ENCODE measurements around the gene HSPA2. TPM values are rescaled to one million over a fixed set of nuclear protein-coding genes. Genes with fewer than 3 reads are reported as not detected.

HSPA2 gene
- total RNA-seq, 1 donor from 2014 or later, result 5.4 TPM

DNA sequence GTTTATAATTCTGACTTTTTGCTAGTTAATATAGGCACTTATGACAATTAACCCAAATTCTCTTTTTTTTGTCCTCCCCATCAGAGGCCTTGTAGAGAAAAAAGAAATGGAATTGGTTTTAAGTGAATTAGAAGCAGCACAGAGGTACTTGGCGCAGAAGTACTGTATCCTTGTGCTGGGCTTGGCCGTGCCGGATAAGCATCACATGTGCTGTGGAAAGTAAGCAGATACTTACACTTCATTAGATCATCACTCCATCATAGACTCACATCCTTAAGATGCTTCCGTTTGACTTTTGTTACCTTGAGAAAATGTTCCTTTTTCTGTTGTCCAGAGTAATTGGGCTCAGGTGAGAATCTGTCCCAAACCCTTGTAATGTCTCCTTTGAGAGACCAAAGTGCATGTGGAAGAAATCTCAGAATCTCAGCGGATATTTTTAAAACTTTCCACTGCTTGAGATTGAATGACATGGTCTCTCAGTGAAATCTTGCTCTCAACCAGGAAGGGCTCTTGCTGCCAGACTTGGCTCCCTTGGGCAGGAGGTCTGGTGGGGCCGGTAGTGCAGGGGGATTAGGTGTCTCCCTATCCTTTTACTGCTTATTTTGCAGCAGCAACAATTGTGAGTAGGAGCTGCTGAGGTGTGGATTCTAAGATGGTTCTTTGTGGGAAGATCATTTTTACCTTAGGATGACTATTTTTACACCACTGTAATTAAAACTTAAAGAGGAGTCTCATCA is 34.0 kb downstream of the HSPA2 start:
- no peaks in the 10 kb centered on the region for H3K4me1 Mint-ChIP-seq
- H3K4me3 Mint-ChIP-seq, result no peak overlapping the region
- H3K9me3 Mint-ChIP-seq, result no peaks in the 10 kb centered on the region
- POLR2A ChIA-PET, result no interaction called here
- TF ChIP-seq, protein P1, sequence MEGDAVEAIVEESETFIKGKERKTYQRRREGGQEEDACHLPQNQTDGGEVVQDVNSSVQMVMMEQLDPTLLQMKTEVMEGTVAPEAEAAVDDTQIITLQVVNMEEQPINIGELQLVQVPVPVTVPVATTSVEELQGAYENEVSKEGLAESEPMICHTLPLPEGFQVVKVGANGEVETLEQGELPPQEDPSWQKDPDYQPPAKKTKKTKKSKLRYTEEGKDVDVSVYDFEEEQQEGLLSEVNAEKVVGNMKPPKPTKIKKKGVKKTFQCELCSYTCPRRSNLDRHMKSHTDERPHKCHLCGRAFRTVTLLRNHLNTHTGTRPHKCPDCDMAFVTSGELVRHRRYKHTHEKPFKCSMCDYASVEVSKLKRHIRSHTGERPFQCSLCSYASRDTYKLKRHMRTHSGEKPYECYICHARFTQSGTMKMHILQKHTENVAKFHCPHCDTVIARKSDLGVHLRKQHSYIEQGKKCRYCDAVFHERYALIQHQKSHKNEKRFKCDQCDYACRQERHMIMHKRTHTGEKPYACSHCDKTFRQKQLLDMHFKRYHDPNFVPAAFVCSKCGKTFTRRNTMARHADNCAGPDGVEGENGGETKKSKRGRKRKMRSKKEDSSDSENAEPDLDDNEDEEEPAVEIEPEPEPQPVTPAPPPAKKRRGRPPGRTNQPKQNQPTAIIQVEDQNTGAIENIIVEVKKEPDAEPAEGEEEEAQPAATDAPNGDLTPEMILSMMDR (IDR thresholded peaks at IDR 0.05), result no peak
- DNase-seq (no peak), ATAC-seq (ENCODE audit: low read depth) (no peak)
- no peaks in the 10 kb centered on the region for H3K36me3 Mint-ChIP-seq (ENCODE audit: low read depth)
- H3K27ac Mint-ChIP-seq, result no peak overlapping the region
- CTCF ChIA-PET, result no interaction called here
- intact Hi-C loops (cut with micrococcal nuclease), result no loop called here
- no peaks in the 10 kb centered on the region for H3K27me3 Mint-ChIP-seq

- POLR2A ChIA-PET, result no interaction called here
- H3K9me3 Mint-ChIP-seq, result no peaks in the 10 kb centered on the region
- intact Hi-C loops (cut with micrococcal nuclease), result no loop called here
- H3K27me3 Mint-ChIP-seq, result no peaks in the 10 kb centered on the region
- ATAC-seq (ENCODE audit: low read depth) (no peak), DNase-seq (no peak)
- H3K4me1 Mint-ChIP-seq, result no peaks in the 10 kb centered on the region
- CTCF ChIA-PET, result no interaction called here
- H3K27ac Mint-ChIP-seq, result no peak overlapping the region
- H3K4me3 Mint-ChIP-seq, result no peak overlapping the region
- H3K36me3 Mint-ChIP-seq (ENCODE audit: low read depth), result no peaks in the 10 kb centered on the region
- TF ChIP-seq, protein P1 (IDR thresholded peaks at IDR 0.05), result no peak
Observed at GRCh38 chr14:64577211-64577610, 36.7 kb downstream of the HSPA2 start.

GRCh38 chr14:64580467-64580866 is 39.9 kb downstream of the HSPA2 start:
- Mint-ChIP-seq H3K9me3 (no peaks in the 10 kb centered on the region), H3K27ac (no peak overlapping the region), H3K4me1 (no peaks in the 10 kb centered on the region), H3K36me3 (ENCODE audit: low read depth) (no peaks in the 10 kb centered on the region), H3K27me3 (no peaks in the 10 kb centered on the region), H3K4me3 (no peak overlapping the region)
- ChIA-PET CTCF (no interaction called here), POLR2A (no interaction called here)
- DNase-seq (no peak), ATAC-seq (ENCODE audit: low read depth) (no peak)
- TF ChIP-seq, protein P1 (IDR thresholded peaks at IDR 0.05), result no peak
- intact Hi-C loops (cut with micrococcal nuclease), result no loop called here

DNA sequence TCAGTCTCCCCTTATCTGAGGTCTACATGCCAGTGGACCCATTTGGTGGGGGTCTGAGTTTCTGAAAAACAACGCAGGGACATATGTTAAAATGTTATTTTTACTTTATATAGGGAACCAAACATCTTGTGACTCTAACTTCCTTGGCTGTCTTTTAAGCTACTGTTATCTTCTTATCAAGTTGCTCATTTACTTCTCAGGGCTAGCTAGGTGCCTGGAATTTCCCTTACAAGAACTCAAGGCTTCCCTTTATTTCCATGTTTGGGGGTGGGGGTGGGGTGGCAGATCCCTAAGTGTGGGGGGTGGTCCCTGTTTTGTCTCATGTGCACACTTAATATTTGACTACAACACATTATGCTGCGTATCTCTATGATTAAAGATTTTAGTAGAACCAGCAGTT is 40.8 kb downstream of the HSPA2 start:
- Mint-ChIP-seq H3K36me3 (ENCODE audit: low read depth) (no peaks in the 10 kb centered on the region), H3K4me1 (no peaks in the 10 kb centered on the region), H3K9me3 (no peaks in the 10 kb centered on the region), H3K4me3 (no peak overlapping the region), H3K27ac (no peak overlapping the region), H3K27me3 (no peaks in the 10 kb centered on the region)
- ATAC-seq (ENCODE audit: low read depth), result no peak
- CTCF ChIA-PET, result no interaction called here
- POLR2A ChIA-PET, result no interaction called here
- intact Hi-C loops (cut with micrococcal nuclease), result no loop called here
- TF ChIP-seq, protein P1 (IDR thresholded peaks at IDR 0.05), result no peak
- no peak for DNase-seq

GRCh38 chr14:64581817-64582216 is 41.3 kb downstream of the HSPA2 start:
- TF ChIP-seq, protein P1 (IDR thresholded peaks at IDR 0.05), result no peak
- ATAC-seq (ENCODE audit: low read depth), result no peak
- intact Hi-C loops (cut with micrococcal nuclease), result no loop called here
- POLR2A ChIA-PET, result no interaction called here
- no peak for DNase-seq
- H3K36me3 Mint-ChIP-seq (ENCODE audit: low read depth), result no peaks in the 10 kb centered on the region
- no peak overlapping the region for H3K4me3 Mint-ChIP-seq
- H3K27me3 Mint-ChIP-seq, result no peaks in the 10 kb centered on the region
- H3K4me1 Mint-ChIP-seq, result no peaks in the 10 kb centered on the region
- CTCF ChIA-PET, result no interaction called here
- no peaks in the 10 kb centered on the region for H3K9me3 Mint-ChIP-seq
- no peak overlapping the region for H3K27ac Mint-ChIP-seq

All from activated B cell treated with CpG ODN at 0.5 μM for 24 hours (primary cell).